GM10248 (cell line): ENCODE measurements around the gene SELPLG.

ENCODE experiments used
- CTCF ChIA-PET: fragments of 300-600 bp; sonication (Branson Sonifier 250); formaldehyde crosslinking; extraction: SDS; loops from one replicate; lab custom pipeline; 2021; ENCODE audit warnings: antibody characterized with exemption; lab: Yijun Ruan, JAX
- POLR2A ChIA-PET: fragments of 350-650 bp; sonication (Branson Sonifier 250); formaldehyde crosslinking; extraction: SDS; loops from one replicate; lab custom pipeline; 2020; ENCODE audit warnings: antibody characterized with exemption; lab: Yijun Ruan, JAX
- DNase-seq: peaks from one replicate; pipeline ENCODE4 v3.0.0; 2012; ENCODE audit errors: extremely low spot score
- TF ChIP-seq, protein P1 (sequence below): IDR thresholded peaks from 2 replicates; pipeline ENCODE4 v1.5.1; 2012; ENCODE audit warnings: mild to moderate bottlenecking, low read depth; ENCODE audit errors: extremely low read depth, missing control alignments, control extremely low read depth

SELPLG gene

DNA sequence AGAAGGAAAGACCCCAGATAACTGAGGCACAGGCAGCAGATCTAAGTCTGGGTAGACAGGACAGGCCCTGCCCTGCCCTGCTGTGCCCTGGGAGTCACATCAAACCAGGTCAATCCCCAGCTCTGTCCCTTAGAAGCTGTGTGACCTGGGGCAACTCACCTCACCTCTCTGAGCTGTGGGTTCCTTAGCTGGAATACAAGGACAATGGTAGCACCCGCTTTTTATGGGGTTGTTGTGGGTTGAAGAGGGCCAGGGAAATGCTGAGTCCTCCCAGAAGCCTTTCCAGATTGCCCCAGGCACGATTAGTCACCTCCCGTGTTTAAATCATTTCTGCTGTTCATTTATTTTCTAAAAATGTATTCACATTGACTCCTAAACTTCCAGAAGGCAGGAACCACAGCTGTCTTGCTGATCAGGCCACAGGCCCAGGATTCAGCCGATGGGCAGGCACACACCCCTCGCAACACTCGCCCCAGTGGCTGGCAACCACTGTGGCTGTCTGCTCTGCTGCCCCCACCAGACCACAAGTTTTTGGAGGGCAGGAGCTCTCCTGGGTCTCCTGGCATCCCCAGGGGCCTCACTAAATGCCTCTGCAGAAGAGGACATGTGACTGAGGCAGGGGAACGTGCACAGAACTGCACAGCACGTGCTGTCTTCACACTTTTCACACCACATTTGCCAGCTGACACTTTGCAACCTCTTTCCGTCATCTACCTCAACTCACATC is 3.0 kb downstream of the SELPLG start:
- TF ChIP-seq, protein P1, sequence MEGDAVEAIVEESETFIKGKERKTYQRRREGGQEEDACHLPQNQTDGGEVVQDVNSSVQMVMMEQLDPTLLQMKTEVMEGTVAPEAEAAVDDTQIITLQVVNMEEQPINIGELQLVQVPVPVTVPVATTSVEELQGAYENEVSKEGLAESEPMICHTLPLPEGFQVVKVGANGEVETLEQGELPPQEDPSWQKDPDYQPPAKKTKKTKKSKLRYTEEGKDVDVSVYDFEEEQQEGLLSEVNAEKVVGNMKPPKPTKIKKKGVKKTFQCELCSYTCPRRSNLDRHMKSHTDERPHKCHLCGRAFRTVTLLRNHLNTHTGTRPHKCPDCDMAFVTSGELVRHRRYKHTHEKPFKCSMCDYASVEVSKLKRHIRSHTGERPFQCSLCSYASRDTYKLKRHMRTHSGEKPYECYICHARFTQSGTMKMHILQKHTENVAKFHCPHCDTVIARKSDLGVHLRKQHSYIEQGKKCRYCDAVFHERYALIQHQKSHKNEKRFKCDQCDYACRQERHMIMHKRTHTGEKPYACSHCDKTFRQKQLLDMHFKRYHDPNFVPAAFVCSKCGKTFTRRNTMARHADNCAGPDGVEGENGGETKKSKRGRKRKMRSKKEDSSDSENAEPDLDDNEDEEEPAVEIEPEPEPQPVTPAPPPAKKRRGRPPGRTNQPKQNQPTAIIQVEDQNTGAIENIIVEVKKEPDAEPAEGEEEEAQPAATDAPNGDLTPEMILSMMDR = no peak

DNA sequence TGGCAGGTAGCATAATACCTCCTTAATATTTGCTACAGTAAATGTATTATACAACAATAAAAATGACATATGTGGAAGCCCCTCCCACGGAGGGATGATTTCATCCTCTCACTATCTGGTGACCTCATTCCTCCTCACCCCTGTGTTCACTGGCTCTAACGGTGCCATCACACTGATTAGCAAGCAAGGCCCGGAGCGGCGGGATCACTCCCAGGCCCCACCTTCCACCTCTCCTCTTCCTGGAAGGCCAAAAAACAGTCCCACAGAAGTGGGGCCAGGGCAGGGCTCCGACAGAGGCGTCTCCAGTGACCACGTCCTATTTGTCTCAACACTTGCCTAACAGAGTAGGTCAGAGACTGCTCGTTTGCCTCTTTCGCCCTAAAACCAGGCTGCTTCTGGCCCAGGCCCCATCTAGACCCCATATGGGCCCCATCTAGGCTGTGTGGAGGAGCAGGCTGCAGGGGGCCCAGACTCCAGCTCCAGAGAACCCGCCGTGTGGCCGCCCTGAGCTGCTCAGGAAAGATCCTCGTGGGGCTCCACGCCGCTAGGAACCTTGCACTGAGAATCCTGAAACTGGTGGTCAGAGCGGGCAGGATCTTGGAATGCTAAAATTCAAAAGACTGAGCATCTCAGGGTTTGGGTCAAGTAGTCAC is 3.7 kb downstream of the SELPLG start:
- POLR2A ChIA-PET = no interaction called here
- CTCF ChIA-PET = interaction anchor here (0.7 to 16.1 kb wide), 5 partner anchors 13 to 188 kb away, joined by 3 to 235 read pairs (median 3); no protein-coding TSS in a partner anchor
- DNase-seq = no peak
- TF ChIP-seq, protein P1 = no peak

More for the DNA sequence above, 3.0 kb downstream of the SELPLG start:
- POLR2A ChIA-PET = interaction anchor here (1.3 kb wide), 1 partner anchor 62 kb away, joined by 3 read pairs; no protein-coding TSS in a partner anchor
- DNase-seq = no peak
- CTCF ChIA-PET = interaction anchor here (0.7 to 16.1 kb wide), 6 partner anchors 13 to 187 kb away, joined by 3 to 235 read pairs (median 6); no protein-coding TSS in a partner anchor

GRCh38 chr12:108629151-108629550 is 4.5 kb downstream of the SELPLG start:
- CTCF ChIA-PET = interaction anchor here (1.0 to 16.1 kb wide), 4 partner anchors 12 to 189 kb away, joined by 3 to 235 read pairs (median 6); no protein-coding TSS in a partner anchor
- no peak for DNase-seq
- POLR2A ChIA-PET = no interaction called here
- TF ChIP-seq, protein P1 = no peak

- ChIA-PET CTCF (interaction anchor here (0.9 to 16.1 kb wide), 5 partner anchors 8 to 176 kb away, joined by 3 to 235 read pairs (median 4); no protein-coding TSS in a partner anchor), POLR2A (no interaction called here)
- no peak for DNase-seq
- TF ChIP-seq, protein P1 = no peak
Observed at GRCh38 chr12:108627134-108627920, 6.4 kb downstream of the SELPLG start.

DNA sequence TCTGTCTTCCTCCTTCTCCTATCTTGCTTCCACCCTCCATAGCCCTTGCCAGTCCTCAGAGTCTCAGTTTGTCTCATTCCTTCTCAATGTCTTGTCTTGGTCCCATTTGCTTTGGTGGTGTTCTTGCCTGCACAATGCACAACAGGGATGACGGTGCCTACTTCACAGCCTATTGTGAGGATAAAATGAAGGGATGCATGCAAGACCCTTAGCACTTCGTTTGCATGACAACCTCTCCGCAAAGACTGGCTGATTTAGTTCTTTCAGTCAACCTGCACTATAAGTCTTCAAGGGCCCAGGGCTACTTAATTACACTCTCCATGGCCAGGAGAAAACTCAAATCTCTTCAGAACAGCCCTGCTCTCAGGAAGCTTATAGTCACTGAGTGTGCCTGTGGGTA is 8.5 kb downstream of the SELPLG start:
- CTCF ChIA-PET = no interaction called here
- TF ChIP-seq, protein P1 = no peak
- POLR2A ChIA-PET = no interaction called here
- no peak for DNase-seq

DNA sequence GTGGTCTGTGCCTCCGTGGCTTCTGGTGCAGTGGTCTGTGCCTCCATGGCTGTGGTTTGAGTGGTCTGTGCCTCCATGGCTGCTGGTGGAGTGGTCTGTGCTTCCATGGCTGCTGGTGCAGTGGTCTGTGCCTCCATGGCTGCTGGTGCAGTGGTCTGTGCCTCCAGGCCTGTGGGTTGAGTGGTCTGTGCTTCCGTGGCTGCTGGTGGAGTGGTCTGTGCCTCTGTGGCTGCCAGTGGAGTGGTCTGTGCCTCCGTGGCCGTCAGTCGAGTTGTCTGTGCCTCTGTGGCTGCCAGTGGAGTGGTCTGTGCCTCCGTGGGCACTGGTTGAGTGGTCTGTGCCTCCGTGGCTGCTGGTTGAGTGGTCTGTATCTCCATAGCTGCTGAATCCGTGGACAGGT is 10.1 kb downstream of the SELPLG start:
- DNase-seq = no peak
- TF ChIP-seq, protein P1 = no peak
- CTCF ChIA-PET = interaction anchor here (18.2 kb wide), 1 partner anchor 56 kb away, joined by 543 read pairs; the partner anchor contains the start of genes ISCU and SART3
- POLR2A ChIA-PET = no interaction called here
